Naive thymus-derived CD4-positive, alpha-beta T cell (primary cell): ENCODE measurements around the gene YDJC. TPM values are rescaled to one million over a fixed set of nuclear protein-coding genes. Genes with fewer than 3 reads are reported as not detected.

Experiments used
- ATAC-seq: fragments of 150-1000 bp; cut with Tn5 transposase; 2 replicates; pipeline ENCODE4 v1.10.0; 2021; ENCODE audit warnings: mild to moderate bottlenecking, moderate library complexity
- CTCF ChIA-PET: fragments of 350-600 bp; sonication (Branson Sonifier 250); formaldehyde crosslinking; loops from one replicate; lab custom pipeline; 2021; ENCODE audit warnings: antibody characterized with exemption; lab: Charles Lee
- POLR2A ChIA-PET: fragments of 350-600 bp; sonication (Branson Sonifier 250); formaldehyde crosslinking; loops from one replicate; lab custom pipeline; 2021; ENCODE audit warnings: antibody characterized with exemption, inconsistent platforms; lab: Charles Lee
- DNase-seq, 9 donors: peaks; one replicate each; pipeline versions ENCODE4 v3.0.0 to v3.0.0-alpha.2; 2020 to 2022; ENCODE audit warnings: mixed read lengths in 1 of 9
- H3K27ac ChIP-seq: one replicate; pipeline ENCODE4 v1.7.0; 2013; ENCODE audit warnings: mild to moderate bottlenecking, low read depth, low read length, moderate library complexity
- H3K27me3 ChIP-seq, 2 donors: one replicate each; pipeline ENCODE4 v1.7.0; 2013; ENCODE audit warnings: low read length in 2 of 2, mild to moderate bottlenecking in 2 of 2, moderate library complexity in 2 of 2; ENCODE audit not compliant: control insufficient read depth in 2 of 2, insufficient read depth in 2 of 2
- H3K36me3 ChIP-seq, 3 experiments: 1 replicate in 2 of 3; 2 replicates in 1 of 3; pipeline ENCODE4 v1.7.0; 2013; ENCODE audit warnings: low read length in 3 of 3, mild to moderate bottlenecking in 3 of 3, moderate library complexity in 1 of 3; ENCODE audit not compliant: insufficient read depth in 3 of 3, control insufficient read depth in 2 of 3
- H3K4me1 ChIP-seq, 2 donors: one replicate each; pipeline ENCODE4 v1.7.0; 2013; ENCODE audit warnings: low read length in 2 of 2, mild to moderate bottlenecking in 2 of 2, moderate library complexity in 1 of 2; ENCODE audit not compliant: control insufficient read depth in 2 of 2, insufficient read depth in 2 of 2
- H3K4me3 ChIP-seq: 2 replicates; pipeline ENCODE4 v1.7.0; 2013; ENCODE audit warnings: mild to moderate bottlenecking, low read length
- H3K9me3 ChIP-seq, 3 experiments: 1 replicate in 2 of 3; 2 replicates in 1 of 3; pipeline ENCODE4 v1.7.0; 2013; ENCODE audit warnings: low read length in 3 of 3; ENCODE audit not compliant: control insufficient read depth in 2 of 3
- H3K27ac Mint-ChIP-seq, 9 donors: one replicate each; pipeline ENCODE4 v1.8.0; 2020 to 2022; ENCODE audit warnings: mixed read lengths in 9 of 9, mild to moderate bottlenecking in 8 of 9, moderate library complexity in 5 of 9, inconsistent platforms in 2 of 9
- H3K27me3 Mint-ChIP-seq, 5 donors: one replicate each; pipeline ENCODE4 v1.8.0; 2021 to 2022; ENCODE audit warnings: mixed read lengths in 5 of 5, mild to moderate bottlenecking in 1 of 5
- H3K36me3 Mint-ChIP-seq, 5 donors: one replicate each; pipeline ENCODE4 v1.8.0; 2020 to 2022; ENCODE audit warnings: mixed read lengths in 5 of 5, mild to moderate bottlenecking in 3 of 5, inconsistent platforms in 1 of 5
- H3K4me1 Mint-ChIP-seq, 7 donors: one replicate each; pipeline ENCODE4 v1.8.0; 2020 to 2022; ENCODE audit warnings: mixed read lengths in 7 of 7, mild to moderate bottlenecking in 3 of 7, inconsistent platforms in 1 of 7
- H3K4me3 Mint-ChIP-seq, 10 donors: one replicate each; pipeline ENCODE4 v1.8.0; 2020 to 2022; ENCODE audit warnings: mild to moderate bottlenecking in 10 of 10, mixed read lengths in 10 of 10, moderate library complexity in 6 of 10, inconsistent platforms in 2 of 10
- H3K9me3 Mint-ChIP-seq, 11 donors: one replicate each; pipeline ENCODE4 v1.8.0; 2020 to 2022; ENCODE audit warnings: mixed read lengths in 11 of 11, mild to moderate bottlenecking in 4 of 11, inconsistent platforms in 1 of 11, moderate library complexity in 1 of 11
- intact Hi-C, 2 donors: fragments of 100-400 bp; cut with micrococcal nuclease; formaldehyde crosslinking; loops; one replicate each; pipeline ENCODE4 v1.15.1; 2023
- polyA plus RNA-seq, 2 donors: library from polyadenylated mRNA; unstranded; fragments of 300-500 nt; fragmentation: Illumina TruSeq; gene quantifications; one replicate each; pipeline ENCODE4 v1.2.3, GENCODE V29; 2021
- total RNA-seq, 6 experiments: library from RNA in 5 of 6; stranded (reverse) in 5 of 6; gene quantifications; 1 replicate in 5 of 6; 2 replicates in 1 of 6; pipeline ENCODE4 v1.2.3 and lab custom pipeline; 2021 to 2026

The YDJC gene
- total and polyA plus RNA-seq, 7 experiments from 2014 or later: 29.0 to 75.8 (median 48.6) TPM

DNA sequence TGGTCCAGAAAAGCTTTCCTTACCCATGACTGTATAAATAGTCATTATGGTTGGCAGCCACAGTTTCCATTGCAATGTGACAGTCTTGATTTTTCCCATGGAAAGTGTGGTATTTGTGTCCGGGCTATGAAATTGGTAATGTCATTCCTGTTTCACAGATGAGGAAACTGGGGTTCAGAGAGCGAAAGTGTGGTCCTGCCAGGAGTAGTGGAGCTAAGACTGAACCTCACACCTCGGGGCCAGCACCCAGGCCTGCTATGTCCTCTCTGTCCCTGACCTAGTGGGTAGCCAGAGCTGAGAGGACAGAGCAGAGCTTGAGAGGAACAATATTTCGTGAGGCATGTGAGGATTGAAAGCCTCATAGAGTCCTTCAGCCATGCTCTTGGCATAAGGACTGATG, 1.2 kb upstream of the YDJC start:
- no peaks in the 10 kb centered on the region for H3K27me3 Mint-ChIP-seq
- DNase-seq: no peak
- Histone ChIP-seq H3K27ac (no peak overlapping the region), H3K9me3 (no peaks in the 10 kb centered on the region), H3K4me3 (no peak overlapping the region), H3K4me1 (peaks cover 6 to 26% of the 10 kb centered on the region in 2 donors), H3K27me3 (no peaks in the 10 kb centered on the region), H3K36me3 (peaks cover 0 to 27% (median 6%) of the 10 kb centered on the region in 3 experiments)
- H3K4me3 Mint-ChIP-seq: peak overlapping the region in 5 of 10 donors; percentile 73 to 91 (median 87)
- peak overlapping the region in 2 of 9 donors; percentile 63 to 93 for H3K27ac Mint-ChIP-seq
- CTCF ChIA-PET: interaction anchor here (0.8 to 2.6 kb wide), 3 partner anchors 12 to 16 kb away, joined by 3 to 11 read pairs (median 9); no protein-coding TSS in a partner anchor
- no peak for ATAC-seq
- H3K4me1 Mint-ChIP-seq: peaks cover 21 to 37% (median 30%) of the 10 kb centered on the region in 7 donors
- H3K36me3 Mint-ChIP-seq: peaks cover 0 to 14% (median 6%) of the 10 kb centered on the region in 5 donors
- intact Hi-C loops: no loop called here
- no peaks in the 10 kb centered on the region for H3K9me3 Mint-ChIP-seq
- POLR2A ChIA-PET: interaction anchor here (1.0 to 5.0 kb wide), 3 partner anchors 11 to 21 kb away, joined by 3 to 93 read pairs (median 21); partner anchors contain the start of gene SDF2L1

- Histone ChIP-seq H3K4me1 (peaks cover 6 to 26% of the 10 kb centered on the region in 2 donors), H3K4me3 (peak overlapping the region; percentile 88), H3K9me3 (no peaks in the 10 kb centered on the region), H3K27me3 (no peaks in the 10 kb centered on the region), H3K36me3 (peaks cover 0 to 32% (median 6%) of the 10 kb centered on the region in 3 experiments), H3K27ac (peak overlapping the region; percentile 92)
- Mint-ChIP-seq H3K27ac (peak overlapping the region; percentile 36 to 97 (median 89)), H3K36me3 (peaks cover 0 to 14% (median 6%) of the 10 kb centered on the region in 5 donors), H3K9me3 (no peaks in the 10 kb centered on the region), H3K4me1 (peaks cover 29 to 45% (median 38%) of the 10 kb centered on the region in 7 donors), H3K4me3 (peak overlapping the region; percentile 87 to 97 (median 91)), H3K27me3 (no peaks in the 10 kb centered on the region)
- ATAC-seq: no peak
- POLR2A ChIA-PET: interaction anchor here (0.6 to 5.0 kb wide), 13 partner anchors 7 to 628 kb away, joined by 3 to 93 read pairs (median 3); partner anchors contain the start of genes PPIL2, SDF2L1, THAP7 and YPEL1
- DNase-seq: no peak
- CTCF ChIA-PET: interaction anchor here (0.6 to 1.5 kb wide), 7 partner anchors 14 to 189 kb away, joined by 4 to 30 read pairs (median 4); partner anchors contain the start of genes PPIL2 and SDF2L1
- intact Hi-C loops: loop anchor here in 1 of 2 donors (1.0 to 5.0 kb wide), 4 partner anchors 14 to 626 kb away; partner anchors contain the start of genes MAPK1, PPIL2, SDF2L1 and THAP7
Measured at GRCh38 chr22:21628386-21629254, 1.2 kb downstream of the YDJC start.

DNA sequence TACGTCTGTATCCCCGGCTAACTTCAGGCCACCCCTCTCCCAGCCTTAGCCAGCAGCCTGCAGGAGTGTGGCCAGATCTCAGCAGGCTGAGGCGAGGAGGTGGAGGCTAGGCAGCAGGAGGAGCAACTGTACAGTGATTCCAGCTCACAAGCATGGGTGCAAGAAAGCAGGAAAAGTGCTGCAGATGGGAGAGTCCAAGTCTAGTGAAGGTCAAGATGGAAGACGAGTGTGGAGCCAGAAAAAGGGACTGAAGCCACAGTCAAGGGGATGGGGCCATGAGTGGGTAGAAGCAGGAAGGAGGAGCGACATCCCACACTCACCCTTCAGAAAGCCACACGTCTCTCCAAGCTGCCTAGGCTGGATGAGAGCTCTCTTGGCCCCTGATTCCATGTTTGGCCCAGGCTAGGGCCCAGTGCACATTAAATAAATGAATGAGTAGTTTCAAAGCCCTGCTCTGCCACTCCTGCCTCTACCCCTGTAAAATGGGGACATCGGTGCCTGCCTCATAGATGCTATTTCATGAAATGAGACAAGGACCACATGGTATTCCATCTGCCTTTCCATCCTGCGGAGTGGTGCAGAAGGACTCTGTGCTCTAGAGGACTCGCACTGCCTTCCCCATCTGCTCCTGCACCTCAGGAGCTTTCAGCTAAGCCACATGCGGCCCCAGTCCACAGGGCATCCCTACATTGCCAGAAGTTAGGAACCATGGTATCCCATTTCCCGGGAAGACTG, 2.9 kb downstream of the YDJC start:
- peaks cover 32 to 57% (median 43%) of the 10 kb centered on the region in 7 donors for H3K4me1 Mint-ChIP-seq
- H3K9me3 ChIP-seq: no peaks in the 10 kb centered on the region
- ChIA-PET POLR2A (interaction anchor here (0.7 to 5.0 kb wide), 4 partner anchors 16 to 48 kb away, joined by 3 to 21 read pairs (median 4); partner anchors contain the start of gene SDF2L1), CTCF (interaction anchor here (0.5 to 3.0 kb wide), 3 partner anchors 16 to 38 kb away, joined by 4 to 9 read pairs (median 4); partner anchors contain the start of gene SDF2L1)
- DNase-seq (no peak), ATAC-seq (no peak)
- no peak overlapping the region for H3K4me3 ChIP-seq
- no peaks in the 10 kb centered on the region for H3K27me3 Mint-ChIP-seq
- H3K4me3 Mint-ChIP-seq: peak overlapping the region; percentile 29 to 87 (median 58)
- no peaks in the 10 kb centered on the region for H3K9me3 Mint-ChIP-seq
- intact Hi-C loops: loop anchor here in 1 of 2 donors (5.0 kb wide), 1 partner anchor 240 kb away; the partner anchor contains the start of gene MAPK1
- peak overlapping the region in 7 of 9 donors; percentile 51 to 73 (median 68) for H3K27ac Mint-ChIP-seq
- peaks cover 0 to 18% (median 6%) of the 10 kb centered on the region in 5 donors for H3K36me3 Mint-ChIP-seq
- no peaks in the 10 kb centered on the region for H3K27me3 ChIP-seq
- H3K4me1 ChIP-seq: peaks cover 6 to 26% of the 10 kb centered on the region in 2 donors
- H3K27ac ChIP-seq: no peak overlapping the region
- H3K36me3 ChIP-seq: peaks cover 0 to 50% (median 6%) of the 10 kb centered on the region in 3 experiments

GRCh38 chr22:21626073-21626734, 3.6 kb downstream of the YDJC start:
- peaks cover 0 to 18% (median 6%) of the 10 kb centered on the region in 5 donors for H3K36me3 Mint-ChIP-seq
- Histone ChIP-seq H3K4me1 (peaks cover 6 to 26% of the 10 kb centered on the region in 2 donors), H3K4me3 (no peak overlapping the region), H3K9me3 (no peaks in the 10 kb centered on the region), H3K27me3 (no peaks in the 10 kb centered on the region), H3K36me3 (peaks cover 0 to 53% (median 6%) of the 10 kb centered on the region in 3 experiments), H3K27ac (no peak overlapping the region)
- ChIA-PET CTCF (interaction anchor here (1.0 to 3.0 kb wide), 2 partner anchors 16 to 21 kb away, joined by 4 to 9 read pairs; partner anchors contain the start of gene SDF2L1), POLR2A (interaction anchor here (0.7 to 5.0 kb wide), 4 partner anchors 16 to 47 kb away, joined by 3 to 21 read pairs (median 4); partner anchors contain the start of gene SDF2L1)
- H3K4me1 Mint-ChIP-seq: peaks cover 32 to 57% (median 45%) of the 10 kb centered on the region in 7 donors
- intact Hi-C loops: loop anchor here in 1 of 2 donors (5.0 kb wide), 1 partner anchor 241 kb away; the partner anchor contains the start of gene MAPK1
- no peaks in the 10 kb centered on the region for H3K27me3 Mint-ChIP-seq
- DNase-seq (no peak), ATAC-seq (no peak)
- H3K9me3 Mint-ChIP-seq: no peaks in the 10 kb centered on the region
- peak overlapping the region in 6 of 10 donors; percentile 44 to 87 (median 61) for H3K4me3 Mint-ChIP-seq
- H3K27ac Mint-ChIP-seq: peak overlapping the region in 7 of 9 donors; percentile 51 to 73 (median 68)

- no peaks in the 10 kb centered on the region for H3K9me3 ChIP-seq
- peaks cover 0 to 56% (median 6%) of the 10 kb centered on the region in 3 experiments for H3K36me3 ChIP-seq
- peaks cover 6 to 26% of the 10 kb centered on the region in 2 donors for H3K4me1 ChIP-seq
- no peak overlapping the region for H3K4me3 ChIP-seq
- intact Hi-C loops: loop anchor here (2.0 to 5.0 kb wide), 2 partner anchors 18 to 242 kb away; partner anchors contain the start of genes MAPK1 (in 1 of the 2) and SDF2L1 (in 1 of the 2)
- Mint-ChIP-seq H3K4me3 (no peak overlapping the region), H3K4me1 (peaks cover 28 to 57% (median 42%) of the 10 kb centered on the region in 7 donors), H3K27ac (peak overlapping the region in 8 of 9 donors; percentile 9 to 85 (median 64)), H3K36me3 (peaks cover 0 to 22% (median 6%) of the 10 kb centered on the region in 5 donors), H3K9me3 (no peaks in the 10 kb centered on the region), H3K27me3 (no peaks in the 10 kb centered on the region)
- H3K27ac ChIP-seq: no peak overlapping the region
- no peaks in the 10 kb centered on the region for H3K27me3 ChIP-seq
- POLR2A ChIA-PET: interaction anchor here (1.0 kb wide), 1 partner anchor 18 kb away, joined by 4 read pairs; no protein-coding TSS in a partner anchor
- ATAC-seq (no peak), DNase-seq (no peak)
- CTCF ChIA-PET: interaction anchor here (0.7 to 3.0 kb wide), 3 partner anchors 11 to 18 kb away, joined by 3 to 9 read pairs (median 4); partner anchors contain the start of gene SDF2L1
Measured at GRCh38 chr22:21624880-21625791, 4.7 kb downstream of the YDJC start.
